ENCODE data around the gene VPS37B.
A peak's percentile ranks its signal among the peaks of the same experiment; 100 is the strongest.

DNA sequence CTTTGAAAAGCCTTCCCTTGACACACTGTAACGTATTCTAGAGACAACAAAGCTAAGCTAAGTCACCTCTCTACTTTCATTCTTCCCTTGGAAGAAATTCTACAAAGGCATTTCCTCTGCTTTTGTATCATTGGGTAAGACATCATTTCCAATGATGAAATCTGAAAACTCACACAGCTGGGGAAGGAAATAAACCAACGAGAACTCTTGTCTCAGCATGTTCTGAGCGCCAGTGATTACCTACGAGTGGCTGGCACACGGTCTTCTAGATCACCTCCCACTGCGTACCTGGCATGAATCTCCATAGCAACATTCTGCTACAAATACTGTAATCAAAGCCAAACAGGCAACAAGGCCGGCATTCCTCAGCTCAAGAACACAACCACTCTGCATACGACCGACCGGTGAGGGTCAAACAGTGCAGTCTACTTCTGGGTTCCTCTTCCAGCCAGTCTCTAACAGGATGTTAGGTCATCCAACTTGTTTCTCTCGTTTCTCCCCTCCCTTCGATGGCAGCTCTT, 7.6 kb downstream of the VPS37B start:
- TF ChIP-seq, protein P1, sequence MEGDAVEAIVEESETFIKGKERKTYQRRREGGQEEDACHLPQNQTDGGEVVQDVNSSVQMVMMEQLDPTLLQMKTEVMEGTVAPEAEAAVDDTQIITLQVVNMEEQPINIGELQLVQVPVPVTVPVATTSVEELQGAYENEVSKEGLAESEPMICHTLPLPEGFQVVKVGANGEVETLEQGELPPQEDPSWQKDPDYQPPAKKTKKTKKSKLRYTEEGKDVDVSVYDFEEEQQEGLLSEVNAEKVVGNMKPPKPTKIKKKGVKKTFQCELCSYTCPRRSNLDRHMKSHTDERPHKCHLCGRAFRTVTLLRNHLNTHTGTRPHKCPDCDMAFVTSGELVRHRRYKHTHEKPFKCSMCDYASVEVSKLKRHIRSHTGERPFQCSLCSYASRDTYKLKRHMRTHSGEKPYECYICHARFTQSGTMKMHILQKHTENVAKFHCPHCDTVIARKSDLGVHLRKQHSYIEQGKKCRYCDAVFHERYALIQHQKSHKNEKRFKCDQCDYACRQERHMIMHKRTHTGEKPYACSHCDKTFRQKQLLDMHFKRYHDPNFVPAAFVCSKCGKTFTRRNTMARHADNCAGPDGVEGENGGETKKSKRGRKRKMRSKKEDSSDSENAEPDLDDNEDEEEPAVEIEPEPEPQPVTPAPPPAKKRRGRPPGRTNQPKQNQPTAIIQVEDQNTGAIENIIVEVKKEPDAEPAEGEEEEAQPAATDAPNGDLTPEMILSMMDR (IDR thresholded peaks at IDR 0.05) = no peak
- peak in 1 of 2 donors; percentile 83 for TF ChIP-seq POLR2A (IDR thresholded peaks at IDR 0.05)
